Suppressor macrophage (primary cell): Measurements from ENCODE around the gene LMO7.

Experiments used
- DNase-seq, 4 experiments: peaks; one replicate each; pipeline ENCODE4 v3.0.0-alpha.2; 2020 to 2022
- total RNA-seq, 17 experiments: gene quantifications; one replicate each; lab custom pipeline; 2026; ENCODE audit warnings: mixed read lengths in 6 of 17, inconsistent platforms in 3 of 17; lab: John Stamatoyannopoulos, UW

Gene LMO7
- 1.8 to 10.6 (median 4.5) reads per million in 17 experiments for total RNA-seq

GRCh38 chr13:75635828-75636435 is at the start of gene LMO7:
Gene LMO7 (plus strand): TSS chr13:75636330. CDS start chr13:75636658, 328 bp downstream.
- peak in 3 of 4 experiments; percentile 48 to 69 (median 58) for DNase-seq

- peak; percentile 8 to 33 (median 14) for DNase-seq
Observed at GRCh38 chr13:75587679-75588078, 48.5 kb upstream of the LMO7 start.

- no peak for DNase-seq
Observed at GRCh38 chr13:75596657-75597182, 39.4 kb upstream of the LMO7 start.

- DNase-seq: no peak
Observed at GRCh38 chr13:75600371-75600770, 35.8 kb upstream of the LMO7 start.

- DNase-seq: no peak
Observed at GRCh38 chr13:75603038-75603437, 33.1 kb upstream of the LMO7 start.

- no peak for DNase-seq
Observed at GRCh38 chr13:75607447-75607846, 28.7 kb upstream of the LMO7 start.

GRCh38 chr13:75610466-75610865 is 25.7 kb upstream of the LMO7 start:
- no peak for DNase-seq

- no peak for DNase-seq
Observed at GRCh38 chr13:75612354-75612753, 23.8 kb upstream of the LMO7 start.

GRCh38 chr13:75617230-75617629 is 18.9 kb upstream of the LMO7 start:
- no peak for DNase-seq

- DNase-seq: no peak
Observed at GRCh38 chr13:75618308-75618707, 17.8 kb upstream of the LMO7 start.

GRCh38 chr13:75620020-75620419 is 16.1 kb upstream of the LMO7 start:
- DNase-seq: no peak

- DNase-seq: no peak
Observed at GRCh38 chr13:75621147-75621546, 15.0 kb upstream of the LMO7 start.

- no peak for DNase-seq
Observed at GRCh38 chr13:75628801-75629200, 7.3 kb upstream of the LMO7 start.

- no peak for DNase-seq
Observed at GRCh38 chr13:75633285-75633684, 2.8 kb upstream of the LMO7 start.

GRCh38 chr13:75635101-75635827 is 866 bp upstream of the LMO7 start:
- no peak for DNase-seq

GRCh38 chr13:75636436-75637180 is 478 bp downstream of the LMO7 start:
- peak; percentile 48 to 71 (median 58) for DNase-seq

GRCh38 chr13:75637181-75637750 is 1.1 kb downstream of the LMO7 start:
- DNase-seq: no peak

- DNase-seq: no peak
Observed at GRCh38 chr13:75639454-75639853, 3.3 kb downstream of the LMO7 start.

GRCh38 chr13:75641026-75641425 is 4.9 kb downstream of the LMO7 start:
- no peak for DNase-seq

GRCh38 chr13:75643182-75643581 is 7.1 kb downstream of the LMO7 start:
- no peak for DNase-seq

- DNase-seq: no peak
Observed at GRCh38 chr13:75643693-75644092, 7.6 kb downstream of the LMO7 start.

GRCh38 chr13:75645141-75645540 is 9.0 kb downstream of the LMO7 start:
- DNase-seq: no peak
